NCI-H187 treated with DMSO at 0.1 percent for 48 hours (cell line): Measurements from ENCODE around the gene CHFR.
"Not testable (repeated sequence)": the region's sequence is repeated elsewhere in the genome, so short reads cannot be mapped to it uniquely, and the experiment has no call there.

Experiments
- DNase-seq: peaks from one replicate; lab custom pipeline; 2025; lab: John Stamatoyannopoulos, UW

Gene CHFR

DNA sequence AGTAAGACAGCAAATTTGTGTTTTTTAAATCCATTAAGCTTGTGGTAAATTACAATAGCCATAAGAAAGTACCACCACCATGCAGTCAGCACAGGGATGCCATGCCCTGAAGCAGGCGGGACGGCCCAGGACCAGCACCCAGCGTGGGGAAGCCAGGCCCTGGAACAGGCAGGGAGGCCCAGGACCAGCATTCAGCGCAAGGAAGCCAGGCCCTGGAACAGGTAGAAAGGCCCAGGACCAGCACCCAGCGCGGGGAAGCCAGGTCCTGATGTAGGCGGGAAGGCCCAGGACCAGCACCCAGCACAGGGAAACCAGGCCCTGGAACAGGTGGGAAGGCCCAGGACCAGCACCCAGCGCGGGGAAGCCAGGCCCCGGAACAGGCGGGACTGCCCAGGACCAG, 13.2 kb downstream of the CHFR start:
- DNase-seq, result no peak

DNA sequence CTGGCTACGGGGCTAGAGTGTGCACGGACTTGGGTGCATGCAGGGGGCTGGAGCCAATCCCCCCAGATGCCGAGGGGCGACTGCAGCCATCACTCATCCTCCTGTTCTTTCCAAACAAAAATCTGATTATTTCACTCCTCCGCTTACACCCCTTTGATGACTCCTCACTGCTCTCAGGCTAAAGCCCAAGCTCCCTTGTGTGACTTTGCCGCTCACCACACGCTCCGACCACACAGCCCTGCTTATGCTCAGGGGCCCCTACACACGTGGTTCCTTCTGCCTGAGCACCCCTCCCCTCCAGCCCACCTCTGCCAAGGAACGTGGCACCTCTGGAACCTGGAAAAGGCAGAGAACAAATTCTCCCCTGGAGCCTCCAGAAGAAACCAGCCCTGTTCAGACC, 13.7 kb downstream of the CHFR start:
- no peak for DNase-seq

DNA sequence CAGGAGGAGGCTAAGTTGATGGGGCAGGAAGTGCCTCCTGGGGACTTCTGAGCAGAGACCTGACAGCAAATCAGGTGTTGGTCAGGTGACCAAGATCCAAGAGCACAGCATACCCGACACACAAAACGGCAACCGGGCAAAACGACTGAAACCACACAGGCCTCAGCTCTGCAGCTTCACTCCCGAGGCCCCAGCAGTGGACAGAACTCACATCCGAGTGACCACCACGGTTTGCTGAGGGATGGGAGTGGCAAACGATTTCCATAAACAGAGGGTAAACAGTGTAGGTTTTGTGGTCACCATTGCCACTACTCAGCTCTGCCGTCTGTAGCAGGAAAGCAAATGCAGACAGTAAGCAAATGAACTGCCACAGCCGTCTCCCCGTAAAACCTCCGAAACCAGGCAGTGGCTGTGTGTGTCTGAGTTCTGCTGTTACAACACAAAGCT, 14.4 kb downstream of the CHFR start:
- DNase-seq, result no peak

DNA sequence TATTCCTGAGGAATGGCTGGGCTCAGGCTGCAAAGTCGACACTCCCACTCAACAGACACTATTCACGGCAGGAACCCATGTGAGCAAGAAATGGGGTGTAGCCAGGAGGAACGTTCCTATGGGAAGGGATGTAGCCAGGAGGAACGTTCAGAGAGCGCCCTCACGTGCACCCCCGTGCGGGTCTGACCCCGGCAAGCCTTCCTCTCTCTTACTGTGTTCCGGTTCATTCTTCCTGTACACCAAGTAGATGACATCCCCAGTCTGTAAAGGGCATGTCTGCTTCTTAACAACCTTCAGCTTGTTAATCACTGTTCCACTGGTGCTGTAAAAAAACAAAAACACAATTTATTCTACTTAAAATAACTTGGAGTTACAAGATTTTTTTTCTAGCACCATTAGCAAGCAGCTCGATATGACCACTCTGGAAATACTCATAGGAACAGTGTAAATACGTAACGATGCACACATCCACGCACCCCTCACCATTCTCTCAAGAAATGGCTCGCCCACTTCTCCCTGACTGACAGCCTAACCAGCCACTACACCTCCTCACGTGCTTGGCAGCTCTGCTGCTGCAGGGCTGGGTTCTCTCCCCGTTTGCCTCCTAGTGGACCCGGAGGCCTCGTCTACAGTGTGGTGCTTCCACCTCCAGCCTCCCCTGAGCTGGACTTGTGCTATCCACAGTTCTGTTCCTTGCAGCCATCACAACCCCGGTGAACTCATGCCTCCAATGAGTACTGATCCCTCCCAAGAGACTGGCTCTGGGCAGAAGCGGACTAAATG, 15.1 kb downstream of the CHFR start:
- DNase-seq, result no peak

DNA sequence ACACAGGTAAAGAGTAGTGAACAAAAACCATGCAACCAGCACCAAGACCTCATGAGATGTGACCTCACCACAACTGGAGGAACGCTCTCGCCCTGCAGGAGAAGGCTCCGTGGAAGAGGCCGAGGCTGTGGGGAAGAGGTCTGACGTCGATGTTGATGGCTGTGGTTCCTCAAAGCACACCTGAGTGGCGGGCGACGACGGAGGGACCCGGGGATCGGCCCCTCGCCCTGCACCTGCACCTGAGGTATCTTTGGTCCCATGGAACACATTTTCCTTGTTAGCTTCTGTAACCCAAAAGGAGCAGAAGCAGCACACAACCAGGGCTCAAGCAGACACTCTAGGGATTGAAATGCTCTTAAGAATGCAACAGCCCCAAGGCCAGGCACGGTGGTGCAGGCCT, 17.9 kb downstream of the CHFR start:
- no peak for DNase-seq

DNA sequence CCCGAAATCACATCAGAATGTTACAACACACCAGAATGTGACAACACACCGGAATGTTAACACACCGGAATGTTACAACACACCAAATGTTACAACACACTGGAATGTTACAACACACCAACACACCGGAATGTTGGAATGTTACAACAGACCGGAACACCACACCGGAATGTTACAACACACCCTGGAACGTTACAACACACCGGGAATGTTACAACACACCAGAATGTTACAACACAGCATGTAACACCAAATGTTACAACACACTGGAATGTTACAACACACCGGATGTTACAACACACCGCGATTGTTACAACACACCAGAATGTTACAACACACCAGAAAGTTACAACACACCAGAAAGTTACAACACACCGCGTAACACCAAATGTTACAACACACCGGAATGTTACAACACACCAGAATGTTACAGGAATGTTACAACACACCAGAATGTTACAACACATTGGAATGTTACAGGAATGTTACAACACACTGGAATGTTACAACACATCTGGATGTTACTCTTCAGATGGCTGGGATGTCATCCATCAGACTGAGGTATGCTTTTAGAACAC, 21.1 kb downstream of the CHFR start:
- no peak for DNase-seq

DNA sequence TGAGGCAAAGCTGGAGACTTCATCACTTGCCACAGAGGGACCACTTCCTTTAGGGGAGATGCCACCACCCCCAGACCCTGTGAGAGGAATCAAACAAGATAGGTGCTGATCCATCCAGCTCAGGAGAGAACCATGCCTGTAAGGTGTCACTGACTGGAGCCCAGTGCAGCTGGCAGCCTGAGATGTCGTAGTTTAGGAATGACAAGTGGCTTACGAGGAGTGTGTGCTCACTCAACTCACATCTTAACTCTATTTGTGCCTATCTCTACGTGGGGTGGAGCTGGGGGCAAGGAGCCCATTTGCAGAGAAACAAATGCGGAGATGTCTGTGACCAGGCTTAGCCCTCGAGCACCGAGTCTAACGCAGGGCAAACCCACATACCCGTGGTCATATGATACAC, 25.8 kb downstream of the CHFR start:
- DNase-seq, result no peak

DNA sequence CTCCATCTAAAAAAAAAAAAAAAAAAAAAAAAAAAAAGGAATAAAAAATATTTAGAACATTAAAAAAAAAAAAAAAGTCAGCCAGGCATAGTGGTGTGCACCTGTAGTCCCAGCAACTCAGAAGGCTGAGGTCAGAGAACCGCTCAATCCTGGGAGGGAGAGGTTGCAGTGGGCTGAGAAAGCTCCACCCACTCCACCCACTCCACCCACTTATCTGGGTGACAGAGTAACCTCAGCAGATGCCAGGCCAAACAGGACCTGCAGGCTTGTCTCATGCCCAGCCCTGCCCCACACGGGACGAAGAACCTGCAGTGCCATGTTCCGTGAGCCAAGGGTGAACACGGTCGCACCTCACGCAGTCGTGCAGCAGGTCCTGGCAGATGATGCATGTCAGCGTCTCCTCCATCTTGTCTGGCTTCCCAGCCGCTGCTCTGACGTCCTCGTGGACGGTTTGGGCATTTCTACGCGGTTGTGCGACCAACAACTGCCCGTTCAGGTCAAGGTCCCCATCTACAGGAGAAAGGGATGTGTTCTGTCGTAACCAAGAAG, 28.6 kb downstream of the CHFR start:
- DNase-seq, result no peak

DNA sequence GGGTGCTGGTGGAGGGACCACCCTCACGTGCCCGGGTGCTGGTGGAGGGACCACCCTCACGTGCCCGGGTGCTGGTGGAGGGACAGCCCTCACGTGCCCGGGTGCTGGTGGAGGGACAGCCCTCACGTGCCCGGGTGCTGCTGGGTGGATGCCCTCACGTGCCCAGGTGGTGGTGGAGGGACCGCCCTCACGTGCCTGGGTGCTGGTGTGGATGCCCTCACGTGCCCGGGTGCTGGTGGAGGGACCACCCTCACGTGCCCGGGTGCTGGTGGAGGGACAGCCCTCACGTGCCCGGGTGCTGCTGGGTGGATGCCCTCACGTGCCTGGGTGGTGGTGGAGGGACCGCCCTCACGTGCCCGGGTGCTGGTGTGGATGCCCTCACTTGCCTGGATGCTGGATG, 30.4 kb downstream of the CHFR start:
- not testable (repeated sequence) for DNase-seq

DNA sequence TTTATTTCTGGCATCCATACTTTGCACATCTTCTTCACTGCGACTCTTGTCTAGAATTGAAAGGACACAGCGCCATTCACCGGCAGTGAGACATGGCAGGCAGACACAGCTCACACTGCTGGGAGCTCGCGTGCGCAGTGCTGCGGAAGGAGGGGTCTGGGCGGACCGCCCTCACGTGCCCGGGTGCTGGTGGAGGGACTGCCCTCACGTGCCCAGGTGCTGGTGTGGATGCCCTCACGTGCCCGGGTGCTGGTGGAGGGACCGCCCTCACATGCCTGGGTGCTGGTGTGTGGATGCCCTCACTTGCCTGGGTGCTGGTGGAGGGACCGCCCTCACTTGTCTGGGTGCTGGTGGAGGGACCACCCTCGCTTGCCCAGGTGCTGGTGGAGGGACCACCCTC, 30.8 kb downstream of the CHFR start:
- no peak for DNase-seq

DNA sequence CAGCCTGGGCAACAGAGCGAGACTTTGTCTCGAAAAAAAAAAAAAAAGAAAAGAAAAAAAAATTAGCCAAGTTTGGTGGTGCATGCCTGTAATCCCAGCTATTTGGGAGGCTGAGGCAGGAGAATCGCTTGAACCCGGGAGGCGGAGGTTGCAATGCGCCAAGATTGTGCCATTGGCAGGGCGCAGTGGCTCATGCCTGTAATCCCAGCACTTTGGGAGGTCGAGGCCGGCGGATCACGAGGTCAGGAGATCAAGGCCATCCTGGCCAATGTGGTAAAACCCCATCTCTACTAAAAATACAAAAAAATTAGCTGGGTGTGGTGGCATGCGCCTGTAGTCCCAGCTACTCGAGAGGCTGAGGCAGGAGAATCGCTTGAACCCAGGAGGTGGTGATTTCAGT, 32.2 kb downstream of the CHFR start:
- not testable (repeated sequence) for DNase-seq

DNA sequence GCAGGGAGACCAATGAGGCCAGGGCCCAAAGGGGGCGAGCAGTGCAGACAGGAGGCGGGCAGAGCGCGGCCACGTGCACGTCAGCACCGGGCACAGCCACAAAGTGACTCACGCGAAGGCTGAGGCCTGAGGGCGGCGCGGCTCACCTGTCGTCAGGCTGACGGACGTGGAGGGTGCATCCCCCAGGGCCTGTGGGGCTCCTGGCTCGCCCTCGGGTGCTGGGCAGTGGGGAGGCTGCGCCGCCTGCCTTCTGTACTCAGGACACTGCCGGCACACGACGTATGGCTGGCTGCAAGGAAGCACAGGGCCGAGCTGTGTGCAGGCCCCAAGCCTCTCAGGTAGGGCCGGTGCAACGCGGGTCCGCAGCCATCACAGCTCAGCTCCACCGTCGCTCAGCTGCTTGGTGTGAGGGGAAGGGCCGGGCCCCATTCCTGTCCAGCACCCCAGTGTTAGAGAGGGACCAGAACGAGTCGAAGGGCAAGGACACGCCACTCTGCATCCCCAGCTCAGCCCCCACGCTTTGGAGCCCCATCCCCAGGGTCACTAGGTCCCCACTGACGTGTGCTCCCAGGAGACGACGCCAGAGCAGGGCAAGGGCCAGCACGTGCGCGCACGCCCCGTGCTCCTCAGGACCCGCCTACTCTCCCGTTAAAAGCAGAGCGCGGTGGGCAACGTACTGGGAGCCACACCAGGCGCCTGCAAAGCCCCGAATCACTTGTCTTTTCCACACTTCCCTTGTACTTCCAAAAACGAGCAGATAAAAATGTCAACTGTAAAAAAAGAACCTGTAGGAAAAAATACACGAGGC, 33.9 kb downstream of the CHFR start:
- DNase-seq, result no peak

DNA sequence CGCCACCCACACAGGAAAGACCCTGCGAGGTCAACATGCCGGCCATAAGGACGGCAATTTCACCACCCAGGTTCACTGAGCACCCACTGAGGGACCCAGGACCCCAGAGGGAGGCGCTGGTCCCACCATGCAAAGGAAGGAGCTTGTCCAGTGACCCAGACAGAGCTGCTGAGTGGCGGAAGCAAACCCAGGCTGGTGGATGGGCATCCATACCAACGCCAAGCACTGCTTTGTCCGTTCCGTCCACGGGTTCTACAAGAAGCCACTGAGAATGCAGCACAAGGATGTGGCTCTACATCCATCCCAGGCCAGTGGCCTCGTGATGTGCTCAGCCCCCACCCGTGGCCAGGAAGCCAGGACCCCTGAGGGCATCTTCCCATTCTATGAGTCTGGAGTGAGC, 34.9 kb downstream of the CHFR start:
- no peak for DNase-seq

DNA sequence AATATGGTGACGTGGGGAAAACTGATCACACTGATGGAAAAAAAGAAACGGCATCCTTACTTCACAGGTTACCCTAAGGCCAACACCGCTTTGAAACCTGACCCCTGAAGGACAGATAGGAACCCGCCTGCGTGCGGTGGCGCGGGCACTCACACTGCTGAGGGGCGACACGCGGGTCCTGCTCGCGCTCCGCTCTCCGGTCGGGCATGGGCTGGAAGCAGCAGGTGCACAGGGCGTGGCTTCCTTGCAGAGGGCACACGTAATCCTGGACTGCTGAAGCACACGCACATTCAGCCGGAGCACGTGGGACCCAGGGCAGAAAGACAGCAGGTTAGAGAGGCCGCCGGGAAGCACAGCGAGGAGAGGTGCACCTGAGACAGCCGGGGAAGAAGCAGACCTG, 35.9 kb downstream of the CHFR start:
- DNase-seq, result no peak

DNA sequence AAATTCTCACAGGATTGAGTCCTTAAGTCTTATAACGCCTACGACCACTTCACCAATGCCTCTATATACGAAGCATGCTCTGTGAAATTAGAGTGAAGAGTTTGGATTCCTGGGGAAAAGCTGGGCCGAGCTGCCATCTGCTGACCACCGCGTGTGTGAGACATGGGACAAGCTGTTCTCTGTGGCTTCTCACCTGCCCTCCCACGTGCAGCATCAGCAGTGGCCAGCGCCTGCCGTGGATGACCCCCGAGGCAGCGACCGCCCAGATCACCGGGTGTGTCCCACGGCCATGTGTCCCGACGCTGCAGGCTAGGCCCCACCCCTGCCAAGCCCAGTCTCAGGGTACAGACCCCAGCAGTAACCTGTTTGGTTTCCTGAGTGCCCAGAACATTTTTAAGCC, 37.1 kb downstream of the CHFR start:
- DNase-seq, result no peak

DNA sequence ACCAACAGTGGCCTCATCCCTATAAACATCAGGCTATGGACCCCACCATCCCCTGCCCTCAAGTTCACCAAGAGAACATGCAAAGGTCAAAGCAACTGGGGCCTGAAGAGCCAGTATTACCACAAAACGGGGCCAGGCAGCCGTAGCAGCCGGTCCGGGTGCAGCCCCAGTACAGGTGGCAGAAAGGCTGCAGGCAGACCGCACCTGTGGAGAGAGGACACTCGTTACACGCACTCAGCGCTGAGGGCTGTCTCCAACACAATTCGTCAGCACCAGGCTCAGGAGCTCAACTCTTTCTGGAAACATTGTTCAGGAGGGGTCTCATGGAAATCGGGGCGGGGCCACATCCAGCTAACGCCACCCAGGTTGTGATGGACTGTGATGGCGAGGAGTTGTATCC, 38.9 kb downstream of the CHFR start:
- no peak for DNase-seq

DNA sequence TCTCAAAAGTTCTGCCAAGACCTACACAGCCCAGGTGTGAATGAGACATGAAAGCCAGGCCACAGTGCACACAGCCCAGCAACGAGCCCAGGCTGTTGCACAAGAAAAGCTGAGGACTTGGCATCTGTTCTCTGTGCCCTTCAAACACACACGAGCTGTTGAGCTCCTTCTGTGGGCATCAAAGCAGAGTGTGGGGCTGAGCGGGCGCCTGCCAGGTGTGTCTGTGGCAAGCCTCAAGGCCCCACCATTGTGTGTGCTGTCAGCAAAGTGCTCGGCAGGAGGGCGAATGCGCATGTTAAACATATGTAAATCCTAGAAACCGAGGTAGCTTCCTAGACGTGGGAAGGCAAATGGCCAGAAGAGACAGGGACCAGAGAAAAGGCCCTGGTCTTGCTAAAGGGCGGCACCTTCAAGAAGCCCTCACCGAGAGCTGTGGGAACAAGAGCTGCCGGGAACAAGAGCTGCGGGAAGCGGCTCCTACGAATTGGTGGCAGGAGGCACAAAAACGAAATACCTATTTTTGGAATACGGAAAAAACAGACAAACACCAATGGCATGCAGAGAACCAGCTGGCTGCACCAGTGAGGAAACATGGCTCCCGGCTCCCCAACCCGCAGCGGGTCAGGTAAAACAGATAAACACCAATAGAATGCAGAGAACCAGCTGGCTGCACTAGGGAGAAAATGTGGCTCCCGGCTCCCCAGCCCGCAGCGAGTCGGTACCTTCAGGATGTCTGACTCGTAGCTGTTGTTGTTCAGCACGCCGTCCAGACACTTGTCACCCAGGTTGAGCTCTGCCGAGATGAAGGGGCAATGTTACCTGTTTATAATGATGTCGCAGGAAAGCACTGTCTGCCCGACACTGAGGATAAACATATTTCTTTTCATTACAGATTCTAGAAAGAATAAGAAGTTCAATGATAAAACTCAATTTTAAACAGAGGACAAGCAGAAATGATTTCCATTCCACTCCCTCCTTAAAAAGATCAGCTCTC, 39.7 kb downstream of the CHFR start:
- no peak for DNase-seq

DNA sequence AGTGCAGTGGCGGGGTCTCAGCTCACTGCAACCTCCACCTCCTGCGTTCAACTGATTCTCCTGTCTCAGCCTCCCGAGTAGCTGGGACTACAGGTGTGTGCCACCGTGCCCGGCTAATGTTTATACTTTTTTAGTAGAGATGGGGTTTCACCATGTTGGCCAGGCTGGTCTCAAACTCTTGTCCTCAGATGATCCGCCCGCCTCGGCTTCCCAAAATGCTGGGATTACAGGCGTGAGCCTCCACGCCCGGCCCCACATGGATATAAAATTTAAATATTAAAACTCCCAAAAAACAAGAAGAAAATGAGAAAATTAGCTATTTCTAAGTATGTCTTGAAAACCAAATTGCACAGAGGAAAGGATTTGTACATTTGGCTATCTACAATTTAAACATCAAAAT, 42.7 kb downstream of the CHFR start:
- DNase-seq, result not testable (repeated sequence)

DNA sequence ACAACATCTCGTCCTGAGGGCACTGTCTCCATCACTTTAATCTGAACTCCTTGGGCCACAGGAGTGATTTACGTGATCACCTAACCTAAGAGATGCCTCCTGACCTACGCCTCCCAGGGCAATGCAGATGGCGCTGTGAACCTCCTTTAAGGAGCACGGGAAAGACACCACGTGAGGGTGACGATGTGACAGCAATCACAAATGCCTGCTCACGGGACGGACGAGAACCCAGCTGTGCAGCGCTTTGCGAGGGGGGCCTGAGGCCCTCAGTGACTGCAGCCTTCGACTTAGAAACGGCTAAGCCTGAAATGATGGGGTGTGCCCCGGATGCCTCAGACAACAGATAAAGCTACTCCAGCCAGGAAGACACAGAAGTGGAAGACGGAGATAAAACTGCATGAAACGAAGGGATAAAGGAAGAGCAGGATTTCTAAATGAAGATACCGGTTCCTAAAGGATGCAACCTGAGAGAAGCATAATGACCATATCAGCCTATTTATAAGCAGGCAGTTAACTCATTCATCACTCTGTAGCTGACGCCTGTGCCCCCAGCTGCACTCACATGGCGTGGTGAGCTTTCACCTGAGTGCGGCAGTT, 44.9 kb downstream of the CHFR start:
- DNase-seq, result no peak

DNA sequence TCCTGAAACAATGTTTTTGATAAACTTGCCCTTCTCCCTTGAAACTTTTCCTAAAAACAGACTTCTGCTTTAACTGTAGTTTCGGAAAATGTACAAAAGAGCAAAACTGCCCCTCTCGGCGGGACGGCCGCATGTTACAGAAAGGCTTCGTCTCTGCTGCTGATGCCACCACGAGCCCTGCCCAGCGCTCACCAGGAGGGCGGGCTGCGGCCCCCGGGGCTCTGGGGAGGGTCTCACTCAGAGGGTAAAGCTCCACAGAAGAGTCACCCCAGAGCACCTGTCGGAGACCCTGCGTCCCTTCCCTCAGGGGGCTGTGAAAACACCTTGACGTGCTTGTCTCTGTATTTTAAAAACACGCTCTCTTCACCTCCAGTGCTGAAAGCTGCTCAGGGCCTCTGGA, 46.3 kb downstream of the CHFR start:
- DNase-seq, result no peak

DNA sequence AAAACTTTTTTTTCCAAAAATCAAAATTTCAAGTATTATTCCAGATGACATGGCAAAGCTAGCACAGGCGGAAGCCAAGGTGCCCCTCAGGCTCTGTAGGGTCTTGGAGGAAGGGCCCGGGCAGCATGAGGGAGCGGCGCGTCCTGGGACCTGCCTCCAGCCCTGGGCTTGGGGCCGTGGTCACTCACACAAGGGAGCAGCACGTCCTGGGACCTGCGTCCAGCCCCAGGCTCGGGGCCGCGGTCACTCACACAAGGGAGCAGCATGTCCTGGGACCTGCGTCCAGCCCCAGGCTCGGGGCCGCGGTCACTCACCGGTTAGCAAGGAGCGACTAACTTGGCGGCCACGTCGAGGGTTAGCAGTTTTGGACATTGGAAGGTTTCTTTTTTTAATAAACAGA, 46.9 kb downstream of the CHFR start:
- DNase-seq, result no peak
